ENCODE data around the gene DMBT1.

The DMBT1 gene

DNA sequence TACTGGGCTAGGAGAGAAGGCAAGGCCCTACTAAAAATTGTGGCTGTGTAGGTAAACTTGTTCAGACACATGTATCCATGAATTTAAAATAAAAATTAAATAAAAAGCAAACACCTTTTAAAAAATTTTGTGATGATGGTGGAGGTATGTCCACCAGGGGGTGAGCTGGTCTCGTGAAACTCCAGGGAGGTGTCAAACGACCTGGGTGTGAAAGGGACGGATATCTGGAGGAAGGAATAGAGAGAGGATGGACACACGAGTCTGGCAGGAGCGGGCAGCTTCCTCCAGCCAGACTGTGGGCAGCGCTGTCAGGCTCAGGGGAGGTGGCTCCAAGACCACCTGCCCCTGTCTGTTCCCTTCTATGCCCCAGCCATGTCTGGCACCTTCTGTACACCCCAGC is 34.8 kb upstream of the DMBT1 start:
- H3K27me3 ChIP-seq (ENCODE audit: control insufficient read depth in 5 of 5, insufficient read depth in 4 of 5, low read length in 5 of 5), result peaks cover 0 to 4% (median 0%) of the 10 kb centered on the region in 5 donors
- H3K36me3 ChIP-seq (ENCODE audit: control insufficient read depth in 5 of 5, insufficient read depth in 5 of 5, low read length in 5 of 5), result no peaks in the 10 kb centered on the region
- H3K27ac ChIP-seq (ENCODE audit: low read depth, low read length), result no peak overlapping the region
- no peak overlapping the region for H3K4me3 ChIP-seq (ENCODE audit: low read depth in 1 of 5, low read length in 5 of 5)
- H3K9ac ChIP-seq (ENCODE audit: low read length in 5 of 5), result no peak overlapping the region
- peaks cover 0 to 18% (median 7%) of the 10 kb centered on the region in 5 donors for H3K4me1 ChIP-seq (ENCODE audit: control insufficient read depth in 5 of 5, insufficient read depth in 5 of 5, low read length in 5 of 5)
- H3K9me3 ChIP-seq (ENCODE audit: control insufficient read depth in 5 of 5, low read length in 5 of 5), result no peaks in the 10 kb centered on the region

DNA sequence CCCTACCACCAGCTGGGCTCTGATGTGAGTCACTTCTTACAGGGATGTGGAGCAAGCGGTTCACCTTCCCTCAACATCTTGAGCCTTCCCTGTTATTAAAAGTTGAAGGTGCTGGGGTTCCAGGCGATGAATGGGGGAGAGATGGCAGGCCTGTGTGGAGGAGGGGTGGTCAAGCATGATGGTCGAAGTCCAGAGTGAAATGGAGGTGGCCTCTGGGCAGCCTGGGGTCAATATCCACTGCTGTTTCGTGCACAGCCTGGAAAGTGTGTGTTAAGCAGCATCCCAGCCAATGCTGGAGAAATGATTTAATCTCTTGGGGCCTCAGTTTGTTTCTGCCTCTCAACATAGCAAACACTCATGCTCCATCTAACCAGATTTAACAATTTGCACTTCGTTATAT is 33.7 kb upstream of the DMBT1 start:
- no peak overlapping the region for H3K9ac ChIP-seq (ENCODE audit: low read length in 5 of 5)
- no peaks in the 10 kb centered on the region for H3K36me3 ChIP-seq (ENCODE audit: control insufficient read depth in 5 of 5, insufficient read depth in 5 of 5, low read length in 5 of 5)
- H3K27ac ChIP-seq (ENCODE audit: low read depth, low read length), result no peak overlapping the region
- peaks cover 0 to 4% (median 0%) of the 10 kb centered on the region in 5 donors for H3K27me3 ChIP-seq (ENCODE audit: control insufficient read depth in 5 of 5, insufficient read depth in 4 of 5, low read length in 5 of 5)
- H3K4me3 ChIP-seq (ENCODE audit: low read depth in 1 of 5, low read length in 5 of 5), result no peak overlapping the region
- peaks cover 0 to 18% (median 7%) of the 10 kb centered on the region in 5 donors for H3K4me1 ChIP-seq (ENCODE audit: control insufficient read depth in 5 of 5, insufficient read depth in 5 of 5, low read length in 5 of 5)
- no peaks in the 10 kb centered on the region for H3K9me3 ChIP-seq (ENCODE audit: control insufficient read depth in 5 of 5, low read length in 5 of 5)

DNA sequence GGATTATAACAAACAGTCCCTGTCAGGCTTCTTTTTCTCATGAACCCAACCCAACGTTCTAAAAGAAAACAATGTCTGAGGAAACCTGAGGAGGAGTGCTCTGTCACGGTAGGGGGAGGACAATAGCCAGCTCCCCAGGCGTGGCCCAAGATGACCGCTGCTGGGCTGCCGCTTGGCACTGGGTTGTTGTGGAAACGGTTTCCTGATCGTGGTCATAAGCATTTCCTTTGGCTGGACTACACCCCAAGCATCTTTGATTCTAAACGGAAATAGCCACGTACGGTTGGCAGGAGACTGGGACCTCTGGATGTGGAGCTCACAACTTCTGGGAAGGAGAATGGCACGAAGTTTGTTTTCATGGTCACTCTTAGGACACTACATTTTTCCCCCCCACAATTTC is 30.4 kb upstream of the DMBT1 start:
- Histone ChIP-seq H3K27ac (ENCODE audit: low read depth, low read length) (no peak overlapping the region), H3K4me1 (ENCODE audit: control insufficient read depth in 5 of 5, insufficient read depth in 5 of 5, low read length in 5 of 5) (peaks cover 0 to 15% (median 7%) of the 10 kb centered on the region in 5 donors)

DNA sequence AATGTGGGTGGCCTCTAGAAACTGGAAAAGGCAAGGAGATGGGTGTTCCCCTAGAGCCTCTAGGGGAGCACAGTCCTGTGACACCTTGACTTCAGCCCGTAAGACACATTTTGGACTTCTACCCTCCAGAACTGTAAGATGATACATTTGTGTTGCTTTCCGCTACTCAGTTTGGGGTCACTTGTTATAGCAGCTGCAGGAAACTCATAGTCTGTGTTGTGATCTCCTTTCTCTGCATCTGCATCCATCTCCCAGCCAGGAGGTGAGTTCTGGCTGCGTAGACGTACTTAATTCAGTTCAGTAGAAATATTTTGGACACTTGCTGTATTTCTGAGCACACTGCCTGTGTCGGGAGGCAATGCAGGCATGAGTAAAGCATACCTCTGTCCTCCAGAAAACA is 29.3 kb upstream of the DMBT1 start:
- Histone ChIP-seq H3K9me3 (ENCODE audit: control insufficient read depth in 5 of 5, low read length in 5 of 5) (no peaks in the 10 kb centered on the region), H3K9ac (ENCODE audit: low read length in 5 of 5) (no peak overlapping the region), H3K27ac (ENCODE audit: low read depth, low read length) (no peak overlapping the region), H3K4me3 (ENCODE audit: low read depth in 1 of 5, low read length in 5 of 5) (no peak overlapping the region), H3K36me3 (ENCODE audit: control insufficient read depth in 5 of 5, insufficient read depth in 5 of 5, low read length in 5 of 5) (no peaks in the 10 kb centered on the region), H3K4me1 (ENCODE audit: control insufficient read depth in 5 of 5, insufficient read depth in 5 of 5, low read length in 5 of 5) (peaks cover 0 to 13% (median 7%) of the 10 kb centered on the region in 5 donors), H3K27me3 (ENCODE audit: control insufficient read depth in 5 of 5, insufficient read depth in 4 of 5, low read length in 5 of 5) (no peaks in the 10 kb centered on the region)

More for the DNA sequence above, 30.4 kb upstream of the DMBT1 start:
- no peak overlapping the region for H3K9ac ChIP-seq (ENCODE audit: low read length in 5 of 5)
- H3K4me3 ChIP-seq (ENCODE audit: low read depth in 1 of 5, low read length in 5 of 5), result no peak overlapping the region
- no peaks in the 10 kb centered on the region for H3K9me3 ChIP-seq (ENCODE audit: control insufficient read depth in 5 of 5, low read length in 5 of 5)
- no peaks in the 10 kb centered on the region for H3K36me3 ChIP-seq (ENCODE audit: control insufficient read depth in 5 of 5, insufficient read depth in 5 of 5, low read length in 5 of 5)
- peaks cover 0 to 4% (median 0%) of the 10 kb centered on the region in 5 donors for H3K27me3 ChIP-seq (ENCODE audit: control insufficient read depth in 5 of 5, insufficient read depth in 4 of 5, low read length in 5 of 5)

DNA sequence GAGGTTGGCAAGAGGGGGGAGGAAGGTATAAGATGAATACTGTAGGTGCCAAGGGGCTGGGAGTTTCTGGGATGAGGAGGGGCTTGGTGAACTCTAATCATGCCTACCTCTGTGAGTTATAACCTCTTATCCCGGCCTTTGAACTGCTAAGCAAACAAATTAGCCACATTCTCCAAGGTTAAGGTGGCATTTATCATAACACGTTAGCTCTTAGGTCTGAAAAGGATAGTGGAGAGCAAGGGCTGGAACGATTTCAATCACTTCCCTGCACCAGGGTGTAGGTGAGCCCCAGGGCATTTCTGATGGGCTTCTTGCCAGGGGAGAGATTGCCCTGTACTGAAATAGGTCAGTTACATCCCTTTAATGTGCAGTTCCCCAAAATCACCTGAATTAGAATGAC is 28.6 kb upstream of the DMBT1 start:
- Histone ChIP-seq H3K9me3 (ENCODE audit: control insufficient read depth in 5 of 5, low read length in 5 of 5) (no peaks in the 10 kb centered on the region), H3K4me3 (ENCODE audit: low read depth in 1 of 5, low read length in 5 of 5) (no peak overlapping the region), H3K27ac (ENCODE audit: low read depth, low read length) (no peak overlapping the region)

DNA sequence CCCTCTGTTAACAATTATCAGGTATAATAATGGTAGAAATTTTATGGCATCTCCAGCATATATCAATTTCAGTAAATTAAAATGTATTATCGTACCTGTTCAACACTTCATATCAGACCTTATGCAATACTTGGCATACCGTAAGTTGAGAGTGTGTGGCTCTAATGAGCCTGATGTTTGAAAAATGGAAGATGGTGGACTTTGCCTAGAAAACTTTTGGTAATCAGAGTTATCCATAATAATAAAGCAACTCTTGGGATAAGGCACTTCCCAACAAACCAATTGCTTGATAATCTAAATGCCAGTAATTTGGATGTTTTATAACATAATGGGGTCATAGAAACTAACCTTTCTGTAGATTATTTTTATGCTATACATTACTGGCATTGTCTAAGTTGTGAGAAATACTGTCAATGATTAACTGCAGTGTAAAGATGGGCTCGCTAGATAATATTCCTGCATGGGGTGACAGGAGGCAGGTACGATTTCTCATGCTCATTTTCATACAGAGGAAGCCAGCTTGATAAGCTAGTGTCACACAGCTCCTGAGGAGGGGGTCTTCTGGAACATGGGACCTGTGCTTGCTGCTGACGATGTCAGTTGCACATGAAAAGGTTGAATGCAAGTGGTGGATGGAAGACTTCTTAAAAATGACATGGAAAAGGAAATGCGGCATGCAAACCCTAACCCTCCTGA is 27.8 kb upstream of the DMBT1 start:
- Histone ChIP-seq H3K9me3 (ENCODE audit: control insufficient read depth in 5 of 5, low read length in 5 of 5) (no peaks in the 10 kb centered on the region), H3K27me3 (ENCODE audit: control insufficient read depth in 5 of 5, insufficient read depth in 4 of 5, low read length in 5 of 5) (no peaks in the 10 kb centered on the region), H3K9ac (ENCODE audit: low read length in 5 of 5) (no peak overlapping the region), H3K36me3 (ENCODE audit: control insufficient read depth in 5 of 5, insufficient read depth in 5 of 5, low read length in 5 of 5) (no peaks in the 10 kb centered on the region), H3K27ac (ENCODE audit: low read depth, low read length) (no peak overlapping the region), H3K4me3 (ENCODE audit: low read depth in 1 of 5, low read length in 5 of 5) (no peak overlapping the region), H3K4me1 (ENCODE audit: control insufficient read depth in 5 of 5, insufficient read depth in 5 of 5, low read length in 5 of 5) (peaks cover 0 to 13% (median 7%) of the 10 kb centered on the region in 5 donors)

More for the DNA sequence above, 28.6 kb upstream of the DMBT1 start:
- H3K36me3 ChIP-seq (ENCODE audit: control insufficient read depth in 5 of 5, insufficient read depth in 5 of 5, low read length in 5 of 5), result no peaks in the 10 kb centered on the region
- no peak overlapping the region for H3K9ac ChIP-seq (ENCODE audit: low read length in 5 of 5)
- H3K27me3 ChIP-seq (ENCODE audit: control insufficient read depth in 5 of 5, insufficient read depth in 4 of 5, low read length in 5 of 5), result no peaks in the 10 kb centered on the region
- H3K4me1 ChIP-seq (ENCODE audit: control insufficient read depth in 5 of 5, insufficient read depth in 5 of 5, low read length in 5 of 5), result peaks cover 0 to 13% (median 7%) of the 10 kb centered on the region in 5 donors

DNA sequence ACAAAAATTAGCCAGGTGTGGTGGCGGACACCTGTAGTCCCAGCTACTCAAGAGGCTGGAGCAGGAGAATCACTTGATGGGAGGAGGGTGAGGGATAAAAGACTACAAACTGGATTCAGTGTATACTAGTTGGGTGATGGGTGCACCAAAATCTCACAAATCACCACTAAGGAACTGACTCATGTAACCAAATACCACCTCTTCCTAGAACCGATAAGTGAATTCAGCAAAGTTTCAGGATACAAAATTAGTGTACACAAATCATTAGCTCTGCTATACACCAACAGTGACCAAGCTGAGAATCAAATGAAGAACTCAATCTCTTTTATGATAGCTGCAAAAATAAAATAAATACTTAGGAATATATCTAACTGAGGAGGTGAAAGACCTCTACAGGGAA is 23.0 kb upstream of the DMBT1 start:
- Histone ChIP-seq H3K4me3 (ENCODE audit: low read depth in 1 of 5, low read length in 5 of 5) (no peak overlapping the region), H3K27ac (ENCODE audit: low read depth, low read length) (no peak overlapping the region), H3K27me3 (ENCODE audit: control insufficient read depth in 5 of 5, insufficient read depth in 4 of 5, low read length in 5 of 5) (no peaks in the 10 kb centered on the region), H3K36me3 (ENCODE audit: control insufficient read depth in 5 of 5, insufficient read depth in 5 of 5, low read length in 5 of 5) (no peaks in the 10 kb centered on the region), H3K9ac (ENCODE audit: low read length in 5 of 5) (no peak overlapping the region), H3K9me3 (ENCODE audit: control insufficient read depth in 5 of 5, low read length in 5 of 5) (no peaks in the 10 kb centered on the region), H3K4me1 (ENCODE audit: control insufficient read depth in 5 of 5, insufficient read depth in 5 of 5, low read length in 5 of 5) (peaks cover 0 to 11% (median 9%) of the 10 kb centered on the region in 5 donors)

DNA sequence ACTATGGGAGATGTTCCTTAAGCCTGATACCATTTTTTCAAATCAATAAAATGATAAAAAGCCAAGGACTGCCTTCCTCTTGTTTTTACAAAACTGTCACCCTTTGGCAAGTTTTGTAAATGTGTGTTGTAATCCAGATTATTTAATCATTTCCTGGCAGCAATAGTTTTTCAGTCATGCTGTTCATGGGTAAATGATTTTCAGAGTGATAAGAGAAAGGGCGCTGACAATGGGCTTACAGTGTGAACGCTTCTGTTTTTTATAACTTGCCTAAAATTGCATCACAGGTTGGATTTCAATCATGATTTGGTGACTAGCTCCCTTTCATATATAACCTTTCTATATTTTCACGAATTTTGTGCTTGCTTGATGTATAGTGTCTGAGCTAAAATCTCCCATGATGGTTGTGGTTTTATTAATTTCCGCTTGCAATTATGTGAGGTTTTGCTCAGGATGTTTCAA is 19.0 kb upstream of the DMBT1 start:
- no peak overlapping the region for H3K4me3 ChIP-seq (ENCODE audit: low read depth in 1 of 5, low read length in 5 of 5)
- H3K27me3 ChIP-seq (ENCODE audit: control insufficient read depth in 5 of 5, insufficient read depth in 4 of 5, low read length in 5 of 5), result no peaks in the 10 kb centered on the region
- no peak overlapping the region for H3K27ac ChIP-seq (ENCODE audit: low read depth, low read length)
- peaks cover 0 to 11% (median 9%) of the 10 kb centered on the region in 5 donors for H3K4me1 ChIP-seq (ENCODE audit: control insufficient read depth in 5 of 5, insufficient read depth in 5 of 5, low read length in 5 of 5)
- no peak overlapping the region for H3K9ac ChIP-seq (ENCODE audit: low read length in 5 of 5)
- no peaks in the 10 kb centered on the region for H3K36me3 ChIP-seq (ENCODE audit: control insufficient read depth in 5 of 5, insufficient read depth in 5 of 5, low read length in 5 of 5)
- no peaks in the 10 kb centered on the region for H3K9me3 ChIP-seq (ENCODE audit: control insufficient read depth in 5 of 5, low read length in 5 of 5)

DNA sequence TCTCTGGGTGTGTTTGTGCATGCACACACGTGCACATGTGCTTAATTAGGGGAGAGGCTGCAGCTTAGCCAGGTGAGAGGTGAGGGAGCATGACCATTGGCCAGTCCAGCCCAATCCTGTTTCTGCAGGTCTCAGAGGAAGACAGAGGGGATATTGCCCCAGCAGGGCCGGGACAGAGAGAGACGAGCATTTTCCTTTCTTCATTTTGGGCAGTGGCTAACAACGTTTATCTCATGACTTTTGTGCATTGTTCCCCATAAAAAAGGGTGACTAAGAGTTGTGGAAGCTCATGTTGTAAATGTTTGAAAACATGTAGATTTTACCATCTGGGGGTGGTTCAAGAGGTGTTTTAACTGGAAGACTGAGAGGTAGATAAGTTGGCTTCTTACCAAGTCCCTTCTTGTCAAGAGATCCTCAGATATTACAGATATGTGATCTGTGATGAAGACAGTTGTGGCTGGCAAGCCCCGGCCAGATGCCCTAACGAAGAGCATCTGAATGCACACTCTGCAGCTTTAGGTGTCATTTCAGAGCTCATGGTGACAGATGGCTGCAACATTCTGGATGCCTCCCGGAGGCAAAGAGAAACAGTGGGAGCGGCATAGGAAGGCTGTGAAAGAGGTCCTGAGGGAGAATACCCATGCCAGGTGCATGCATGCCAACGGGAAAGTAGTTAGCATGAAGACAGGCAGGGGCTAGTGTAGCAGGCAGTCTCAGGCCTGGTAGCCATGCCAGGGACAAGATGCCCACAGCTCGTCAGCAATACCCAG is 16.7 kb upstream of the DMBT1 start:
- Histone ChIP-seq H3K4me1 (ENCODE audit: control insufficient read depth in 5 of 5, insufficient read depth in 5 of 5, low read length in 5 of 5) (peaks cover 0 to 11% (median 9%) of the 10 kb centered on the region in 5 donors), H3K9ac (ENCODE audit: low read length in 5 of 5) (no peak overlapping the region), H3K4me3 (ENCODE audit: low read depth in 1 of 5, low read length in 5 of 5) (no peak overlapping the region), H3K9me3 (ENCODE audit: control insufficient read depth in 5 of 5, low read length in 5 of 5) (no peaks in the 10 kb centered on the region), H3K36me3 (ENCODE audit: control insufficient read depth in 5 of 5, insufficient read depth in 5 of 5, low read length in 5 of 5) (no peaks in the 10 kb centered on the region), H3K27me3 (ENCODE audit: control insufficient read depth in 5 of 5, insufficient read depth in 4 of 5, low read length in 5 of 5) (no peaks in the 10 kb centered on the region), H3K27ac (ENCODE audit: low read depth, low read length) (no peak overlapping the region)

DNA sequence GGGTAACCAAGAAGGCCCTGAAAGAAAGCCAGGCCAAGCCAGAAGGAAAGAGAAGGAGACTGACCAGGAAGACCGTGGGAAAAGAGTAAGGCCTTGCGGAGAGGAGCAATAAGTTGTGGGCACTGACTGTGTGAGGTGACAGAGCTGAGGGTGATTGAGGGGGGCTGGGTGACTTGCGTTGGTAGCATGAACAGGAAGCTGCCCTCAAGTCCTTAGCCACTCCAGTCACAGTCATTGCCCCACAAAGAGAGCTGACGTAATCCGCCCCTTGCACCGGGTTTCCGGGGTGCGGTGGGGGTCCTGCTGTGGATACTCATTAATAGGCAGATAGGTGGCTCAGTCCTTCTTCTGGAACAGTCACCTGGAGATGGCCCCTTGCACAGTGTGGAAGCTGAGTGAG is 16.1 kb upstream of the DMBT1 start:
- Histone ChIP-seq H3K4me1 (ENCODE audit: control insufficient read depth in 5 of 5, insufficient read depth in 5 of 5, low read length in 5 of 5) (peaks cover 0 to 11% (median 9%) of the 10 kb centered on the region in 5 donors), H3K27me3 (ENCODE audit: control insufficient read depth in 5 of 5, insufficient read depth in 4 of 5, low read length in 5 of 5) (no peaks in the 10 kb centered on the region), H3K36me3 (ENCODE audit: control insufficient read depth in 5 of 5, insufficient read depth in 5 of 5, low read length in 5 of 5) (no peaks in the 10 kb centered on the region), H3K27ac (ENCODE audit: low read depth, low read length) (no peak overlapping the region), H3K4me3 (ENCODE audit: low read depth in 1 of 5, low read length in 5 of 5) (no peak overlapping the region), H3K9ac (ENCODE audit: low read length in 5 of 5) (no peak overlapping the region), H3K9me3 (ENCODE audit: control insufficient read depth in 5 of 5, low read length in 5 of 5) (no peaks in the 10 kb centered on the region)
